ENCODE measurements around the gene STK11IP. TPM values are rescaled to one million over a fixed set of nuclear protein-coding genes. Genes with fewer than 3 reads are reported as not detected.
A peak's percentile ranks its signal among the peaks of the same experiment; 100 is the strongest.

The STK11IP gene
- total and polyA plus RNA-seq, 9 of the 15 experiments (the other 6 are each of a cell fraction or from before 2014, with no cell fraction given) = 0.52 to 21.7 (median 5.6) TPM

GRCh38 chr2:219551441-219552381 is 45.9 kb upstream of the STK11IP start (continued):
- TF ChIP-seq, protein P1, sequence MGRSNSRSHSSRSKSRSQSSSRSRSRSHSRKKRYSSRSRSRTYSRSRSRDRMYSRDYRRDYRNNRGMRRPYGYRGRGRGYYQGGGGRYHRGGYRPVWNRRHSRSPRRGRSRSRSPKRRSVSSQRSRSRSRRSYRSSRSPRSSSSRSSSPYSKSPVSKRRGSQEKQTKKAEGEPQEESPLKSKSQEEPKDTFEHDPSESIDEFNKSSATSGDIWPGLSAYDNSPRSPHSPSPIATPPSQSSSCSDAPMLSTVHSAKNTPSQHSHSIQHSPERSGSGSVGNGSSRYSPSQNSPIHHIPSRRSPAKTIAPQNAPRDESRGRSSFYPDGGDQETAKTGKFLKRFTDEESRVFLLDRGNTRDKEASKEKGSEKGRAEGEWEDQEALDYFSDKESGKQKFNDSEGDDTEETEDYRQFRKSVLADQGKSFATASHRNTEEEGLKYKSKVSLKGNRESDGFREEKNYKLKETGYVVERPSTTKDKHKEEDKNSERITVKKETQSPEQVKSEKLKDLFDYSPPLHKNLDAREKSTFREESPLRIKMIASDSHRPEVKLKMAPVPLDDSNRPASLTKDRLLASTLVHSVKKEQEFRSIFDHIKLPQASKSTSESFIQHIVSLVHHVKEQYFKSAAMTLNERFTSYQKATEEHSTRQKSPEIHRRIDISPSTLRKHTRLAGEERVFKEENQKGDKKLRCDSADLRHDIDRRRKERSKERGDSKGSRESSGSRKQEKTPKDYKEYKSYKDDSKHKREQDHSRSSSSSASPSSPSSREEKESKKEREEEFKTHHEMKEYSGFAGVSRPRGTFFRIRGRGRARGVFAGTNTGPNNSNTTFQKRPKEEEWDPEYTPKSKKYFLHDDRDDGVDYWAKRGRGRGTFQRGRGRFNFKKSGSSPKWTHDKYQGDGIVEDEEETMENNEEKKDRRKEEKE (IDR thresholded peaks at IDR 0.05; ENCODE audit: borderline replicate concordance in 1 of 2, control insufficient read depth in 1 of 2, low read depth in 2 of 2, low read length in 1 of 2) = no peak
- TF ChIP-seq E2F6 (IDR thresholded peaks at IDR 0.05; ENCODE audit: borderline replicate concordance in 1 of 2, extremely low read depth in 1 of 2, insufficient read depth in 1 of 2, insufficient read length in 1 of 2, low read depth in 1 of 2, low read length in 1 of 2, poor library complexity in 1 of 2, severe bottlenecking in 1 of 2) = peak in 1 of 2 experiments; percentile 60
- no peak for TF ChIP-seq ZNF165 (CRISPR knock-in tag; IDR thresholded peaks at IDR 0.05; ENCODE audit: borderline replicate concordance)
- TF ChIP-seq CTCF (IDR thresholded peaks at IDR 0.05 in 2 of 3, conservative IDR thresholded peaks at IDR 0.05 in 1 of 3; ENCODE audit: insufficient read depth in 2 of 3, low read depth in 1 of 3, low read length in 3 of 3) = 0 out of 6 replicates have a peak, but pooled peaks of 1 of the 3 experiments have one; percentile 24
- TF ChIP-seq TAF9B (IDR thresholded peaks at IDR 0.05; ENCODE audit: partially characterized antibody) = no peak
- no peak for TF ChIP-seq ZNF174 (CRISPR knock-in tag; IDR thresholded peaks at IDR 0.05)
- TF ChIP-seq ZNF668 (CRISPR knock-in tag; IDR thresholded peaks at IDR 0.05) = no peak
- TF ChIP-seq EGR1 (conservative IDR thresholded peaks at IDR 0.05) = no peak
- peak; percentile 27 for TF ChIP-seq RBFOX2 (IDR thresholded peaks at IDR 0.05; ENCODE audit: low read depth, low read length)
- TF ChIP-seq, protein P2, sequence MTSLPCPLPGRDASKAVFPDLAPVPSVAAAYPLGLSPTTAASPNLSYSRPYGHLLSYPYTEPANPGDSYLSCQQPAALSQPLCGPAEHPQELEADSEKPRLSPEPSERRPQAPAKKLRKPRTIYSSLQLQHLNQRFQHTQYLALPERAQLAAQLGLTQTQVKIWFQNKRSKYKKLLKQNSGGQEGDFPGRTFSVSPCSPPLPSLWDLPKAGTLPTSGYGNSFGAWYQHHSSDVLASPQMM (CRISPR knock-in tag; IDR thresholded peaks at IDR 0.05) = no peak
- TF ChIP-seq HMGN3 (IDR thresholded peaks at IDR 0.05; ENCODE audit: borderline replicate concordance, extremely low read depth, insufficient read length, low read depth, low read length) = peak; percentile 11
- no peak for TF ChIP-seq ZNF696 (CRISPR knock-in tag; conservative IDR thresholded peaks at IDR 0.05)
- no peak for TF ChIP-seq TAF15 (IDR thresholded peaks at IDR 0.05; ENCODE audit: low read depth, low read length)
- TF ChIP-seq LCOR (CRISPR knock-in tag; IDR thresholded peaks at IDR 0.05) = no peak
- TF ChIP-seq NRF1 (conservative IDR thresholded peaks at IDR 0.05 in 1 of 2, IDR thresholded peaks at IDR 0.05 in 1 of 2) = peak; percentile 69 to 71
- TF ChIP-seq TOE1 (IDR thresholded peaks at IDR 0.05; ENCODE audit: borderline replicate concordance) = no peak
- no peak for TF ChIP-seq TOE1 (CRISPR knock-in tag; IDR thresholded peaks at IDR 0.05; ENCODE audit: borderline replicate concordance, low read depth)

Measured in K562 (cell line).